ENCODE data around the gene ATP7B.
"Not testable (repeated sequence)": the region's sequence is repeated elsewhere in the genome, so short reads cannot be mapped to it uniquely, and the experiment has no call there.

The ATP7B gene

DNA sequence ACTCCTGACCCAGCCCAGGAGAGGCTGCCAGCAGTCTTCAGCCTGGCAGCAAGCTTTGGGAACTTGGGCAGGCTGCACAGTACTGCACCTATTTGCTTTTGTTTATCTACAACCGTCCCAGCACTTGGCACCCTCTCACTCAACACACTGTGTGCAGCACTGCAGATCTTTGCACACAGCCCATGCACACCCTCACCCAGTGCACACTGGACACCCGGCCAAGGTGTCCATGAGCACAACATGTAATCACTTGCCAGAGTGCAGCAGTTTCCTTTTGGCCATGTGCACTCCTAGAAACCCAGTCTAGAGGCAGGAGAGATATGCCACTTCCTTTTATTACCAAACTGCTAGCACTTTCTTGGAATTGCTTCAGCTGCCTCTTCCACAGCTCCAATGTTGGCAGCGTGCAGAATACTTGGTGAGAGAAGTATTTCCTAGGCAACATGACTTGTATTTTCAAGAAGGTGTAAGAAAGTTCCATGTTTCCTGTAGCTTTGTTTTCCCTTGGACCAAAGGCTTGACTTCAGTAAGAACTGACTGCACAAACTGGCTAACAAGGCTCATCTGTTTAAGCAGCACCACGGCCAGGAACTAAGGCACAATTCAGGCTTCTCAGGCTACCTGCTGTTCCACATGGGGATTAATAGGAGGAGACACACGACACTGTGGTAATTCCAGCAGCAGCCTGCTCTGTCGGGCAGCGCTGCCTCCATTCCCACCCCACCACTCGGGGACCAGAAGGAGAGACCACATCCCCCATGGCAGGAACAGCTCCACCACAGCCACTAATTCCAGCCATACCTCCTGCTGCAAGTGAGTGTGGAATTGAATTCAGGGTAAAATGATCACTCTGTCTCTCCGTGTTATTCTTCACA is 15.3 kb downstream of the ATP7B start:
- H3K4me3 ChIP-seq: peak overlapping the region; percentile 0
- TF ChIP-seq, protein P1, sequence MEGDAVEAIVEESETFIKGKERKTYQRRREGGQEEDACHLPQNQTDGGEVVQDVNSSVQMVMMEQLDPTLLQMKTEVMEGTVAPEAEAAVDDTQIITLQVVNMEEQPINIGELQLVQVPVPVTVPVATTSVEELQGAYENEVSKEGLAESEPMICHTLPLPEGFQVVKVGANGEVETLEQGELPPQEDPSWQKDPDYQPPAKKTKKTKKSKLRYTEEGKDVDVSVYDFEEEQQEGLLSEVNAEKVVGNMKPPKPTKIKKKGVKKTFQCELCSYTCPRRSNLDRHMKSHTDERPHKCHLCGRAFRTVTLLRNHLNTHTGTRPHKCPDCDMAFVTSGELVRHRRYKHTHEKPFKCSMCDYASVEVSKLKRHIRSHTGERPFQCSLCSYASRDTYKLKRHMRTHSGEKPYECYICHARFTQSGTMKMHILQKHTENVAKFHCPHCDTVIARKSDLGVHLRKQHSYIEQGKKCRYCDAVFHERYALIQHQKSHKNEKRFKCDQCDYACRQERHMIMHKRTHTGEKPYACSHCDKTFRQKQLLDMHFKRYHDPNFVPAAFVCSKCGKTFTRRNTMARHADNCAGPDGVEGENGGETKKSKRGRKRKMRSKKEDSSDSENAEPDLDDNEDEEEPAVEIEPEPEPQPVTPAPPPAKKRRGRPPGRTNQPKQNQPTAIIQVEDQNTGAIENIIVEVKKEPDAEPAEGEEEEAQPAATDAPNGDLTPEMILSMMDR (IDR thresholded peaks at IDR 0.05): no peak
- no peak overlapping the region for H3K27ac ChIP-seq
- DNase-seq (ENCODE audit: low spot score): no peak

- H3K4me3 ChIP-seq: no peak overlapping the region
- DNase-seq (ENCODE audit: low spot score): no peak
- TF ChIP-seq, protein P1 (IDR thresholded peaks at IDR 0.05): no peak
- no peak overlapping the region for H3K27ac ChIP-seq
Observed at GRCh38 chr13:51993713-51994112, 17.5 kb downstream of the ATP7B start.

GRCh38 chr13:51988988-51989618 is 22.1 kb downstream of the ATP7B start:
- Histone ChIP-seq H3K4me3 (no peak overlapping the region), H3K27ac (no peak overlapping the region)
- TF ChIP-seq, protein P1 (IDR thresholded peaks at IDR 0.05): no peak
- no peak for DNase-seq (ENCODE audit: low spot score)

DNA sequence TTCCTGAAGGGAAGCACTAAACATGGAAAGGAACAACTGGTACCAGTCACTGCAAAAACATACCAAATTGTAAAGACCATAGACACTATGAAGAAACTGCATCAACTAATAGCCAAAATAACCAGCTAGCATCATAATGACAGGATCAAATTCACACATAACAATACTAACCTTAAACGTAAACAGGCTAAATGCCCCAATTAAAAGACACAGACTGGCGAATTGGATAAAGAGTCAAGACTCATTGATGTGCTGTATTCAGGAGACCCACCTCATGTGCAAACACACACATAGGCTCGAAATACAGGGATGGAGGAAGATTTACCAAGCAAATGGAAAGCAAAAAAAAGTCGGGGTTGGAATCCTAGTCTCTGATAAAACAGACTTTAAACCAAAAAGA is 26.3 kb downstream of the ATP7B start:
- not testable (repeated sequence) for H3K4me3 ChIP-seq; H3K27ac ChIP-seq; DNase-seq (ENCODE audit: low spot score)

DNA sequence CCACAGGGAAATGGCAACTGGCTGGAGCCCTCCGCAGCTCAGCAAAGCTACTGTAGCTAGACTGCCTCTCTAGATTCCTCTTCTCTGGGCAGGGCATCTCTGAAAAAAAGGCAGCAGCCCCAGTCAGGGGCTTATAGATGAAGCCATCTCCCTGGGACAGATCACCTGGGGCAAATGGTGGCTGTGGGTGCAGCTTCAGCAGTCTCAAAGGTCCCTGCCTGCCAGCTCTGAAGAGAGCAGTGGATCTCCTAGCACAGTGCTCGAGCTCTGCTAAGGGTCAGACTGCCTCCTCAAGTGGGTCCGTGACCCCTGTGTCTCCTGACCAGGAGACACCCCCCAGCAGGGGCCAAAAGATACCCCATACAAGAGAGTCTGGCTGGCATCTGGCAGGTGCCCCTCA is 28.0 kb downstream of the ATP7B start:
- not testable (repeated sequence) for DNase-seq (ENCODE audit: low spot score); H3K27ac ChIP-seq; H3K4me3 ChIP-seq

GRCh38 chr13:51981355-51981754 is 29.9 kb downstream of the ATP7B start:
- TF ChIP-seq, protein P1 (IDR thresholded peaks at IDR 0.05): no peak
- Histone ChIP-seq H3K27ac (no peak overlapping the region), H3K4me3 (peak overlapping the region; percentile 5)
- no peak for DNase-seq (ENCODE audit: low spot score)

- H3K4me3 ChIP-seq: peak overlapping the region; percentile 5
- TF ChIP-seq, protein P1 (IDR thresholded peaks at IDR 0.05): no peak
- H3K27ac ChIP-seq: no peak overlapping the region
- DNase-seq (ENCODE audit: low spot score): no peak
Observed at GRCh38 chr13:51980908-51981307, 30.3 kb downstream of the ATP7B start.
